HT1080 (cell line): ENCODE measurements around the gene FADS1. TPM values are rescaled to one million over a fixed set of nuclear protein-coding genes. Genes with fewer than 3 reads are reported as not detected.

Experiments
- DNase-seq: peaks from one replicate; pipeline ENCODE4 v3.0.0-alpha.2; 2015; ENCODE audit warnings: low read depth
- polyA plus RNA-seq, 2 experiments: library from polyadenylated mRNA; depleted of rRNA; stranded (reverse); fragments of >200 nt; gene quantifications; 2 replicates each; pipeline ENCODE4 v1.2.3, GENCODE V29; 2015
- total RNA-seq: library from RNA; depleted of rRNA; stranded (reverse); fragments of >200 nt; shearing (Covaris generic); gene quantifications from 2 replicates; pipeline ENCODE4 v1.2.3, GENCODE V29; 2014; rRNA removed

The FADS1 gene
- total RNA-seq: 103 and 108 TPM in 2 replicates
- polyA plus RNA-seq (2015; cell fraction: cytosol; rRNA removed): 56.1 and 63.9 TPM in 2 replicates
- polyA plus RNA-seq (2015; cell fraction: nucleus; rRNA removed): 66.5 and 71.3 TPM in 2 replicates

- DNase-seq: peak; percentile 98
Observed at GRCh38 chr11:61816736-61817455, at the start of gene FADS1. TSS of gene FADS1 (minus strand) at chr11:61817003. CDS start at chr11:61816929, 74 bp downstream.

DNA sequence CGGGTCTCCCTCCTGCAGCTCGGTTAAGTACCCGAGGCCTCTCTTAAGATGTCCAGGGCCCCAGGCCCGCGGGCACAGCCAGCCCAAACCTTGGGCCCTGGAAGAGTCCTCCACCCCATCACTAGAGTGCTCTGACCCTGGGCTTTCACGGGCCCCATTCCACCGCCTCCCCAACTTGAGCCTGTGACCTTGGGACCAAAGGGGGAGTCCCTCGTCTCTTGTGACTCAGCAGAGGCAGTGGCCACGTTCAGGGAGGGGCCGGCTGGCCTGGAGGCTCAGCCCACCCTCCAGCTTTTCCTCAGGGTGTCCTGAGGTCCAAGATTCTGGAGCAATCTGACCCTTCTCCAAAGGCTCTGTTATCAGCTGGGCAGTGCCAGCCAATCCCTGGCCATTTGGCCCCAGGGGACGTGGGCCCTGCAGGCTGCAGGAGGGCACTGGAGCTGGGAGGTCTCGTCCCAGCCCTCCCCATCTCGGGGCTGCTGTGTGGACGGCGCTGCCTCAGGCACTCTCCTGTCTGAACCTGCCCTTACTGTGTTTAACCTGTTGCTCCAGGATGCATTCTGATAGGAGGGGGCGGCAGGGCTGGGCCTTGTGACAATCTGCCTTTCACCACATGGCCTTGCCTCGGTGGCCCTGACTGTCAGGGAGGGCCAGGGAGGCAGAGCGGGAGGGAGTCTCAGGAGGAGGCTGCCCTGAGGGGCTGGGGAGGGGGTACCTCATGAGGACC, 49.6 kb upstream of the FADS1 start:
- no peak for DNase-seq

GRCh38 chr11:61864814-61865775, 48.3 kb upstream of the FADS1 start:
- DNase-seq: no peak

DNA sequence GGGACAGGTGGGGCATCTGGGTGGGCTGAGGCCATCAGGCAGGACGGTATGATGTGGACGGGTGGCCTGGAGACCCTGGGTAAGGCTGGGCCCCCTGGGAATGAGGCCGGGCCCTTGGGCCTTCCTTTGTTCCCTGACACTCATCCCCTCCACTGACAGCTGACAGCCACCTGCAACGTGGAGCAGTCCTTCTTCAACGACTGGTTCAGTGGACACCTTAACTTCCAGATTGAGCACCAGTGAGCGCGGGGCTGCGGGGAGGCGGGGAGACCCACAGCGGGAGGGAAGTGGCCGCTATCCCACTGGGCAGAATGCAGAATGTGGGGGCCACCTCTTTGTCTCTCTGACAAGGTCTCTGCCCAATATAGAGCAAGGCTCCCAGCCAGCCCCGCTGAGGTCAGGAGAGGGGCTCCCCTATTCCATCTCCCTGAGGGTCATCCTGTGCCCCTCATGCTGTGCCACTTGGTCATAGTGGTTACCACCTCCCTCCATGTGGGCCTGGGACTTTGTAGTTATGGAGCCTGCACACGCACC, 46.8 kb upstream of the FADS1 start:
- DNase-seq: no peak

GRCh38 chr11:61862714-61863547, 46.1 kb upstream of the FADS1 start:
- DNase-seq: no peak

DNA sequence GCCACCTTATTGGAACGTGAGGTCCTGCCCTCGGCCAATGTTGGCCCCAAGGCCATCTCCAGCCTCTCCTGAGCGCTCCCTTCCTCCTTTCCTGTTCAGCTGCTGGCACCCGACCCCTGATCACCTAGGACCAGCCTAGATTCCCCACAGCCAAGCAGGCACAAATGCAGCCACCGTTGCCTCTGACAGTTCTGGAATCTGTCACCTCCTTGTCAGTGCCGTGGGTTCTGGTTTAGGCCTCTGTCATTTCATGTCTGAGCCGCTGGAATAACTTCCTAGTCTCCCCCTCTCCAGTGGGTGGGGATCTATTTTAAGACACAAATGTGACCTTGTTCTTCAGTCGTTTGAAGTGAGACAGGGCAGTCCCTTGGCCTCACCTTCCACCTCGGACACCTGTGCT, 44.8 kb upstream of the FADS1 start:
- no peak for DNase-seq

GRCh38 chr11:61860054-61860903, 43.5 kb upstream of the FADS1 start:
- peak; percentile 20 for DNase-seq

- DNase-seq: no peak
Observed at GRCh38 chr11:61855939-61856680, 39.3 kb upstream of the FADS1 start.

DNA sequence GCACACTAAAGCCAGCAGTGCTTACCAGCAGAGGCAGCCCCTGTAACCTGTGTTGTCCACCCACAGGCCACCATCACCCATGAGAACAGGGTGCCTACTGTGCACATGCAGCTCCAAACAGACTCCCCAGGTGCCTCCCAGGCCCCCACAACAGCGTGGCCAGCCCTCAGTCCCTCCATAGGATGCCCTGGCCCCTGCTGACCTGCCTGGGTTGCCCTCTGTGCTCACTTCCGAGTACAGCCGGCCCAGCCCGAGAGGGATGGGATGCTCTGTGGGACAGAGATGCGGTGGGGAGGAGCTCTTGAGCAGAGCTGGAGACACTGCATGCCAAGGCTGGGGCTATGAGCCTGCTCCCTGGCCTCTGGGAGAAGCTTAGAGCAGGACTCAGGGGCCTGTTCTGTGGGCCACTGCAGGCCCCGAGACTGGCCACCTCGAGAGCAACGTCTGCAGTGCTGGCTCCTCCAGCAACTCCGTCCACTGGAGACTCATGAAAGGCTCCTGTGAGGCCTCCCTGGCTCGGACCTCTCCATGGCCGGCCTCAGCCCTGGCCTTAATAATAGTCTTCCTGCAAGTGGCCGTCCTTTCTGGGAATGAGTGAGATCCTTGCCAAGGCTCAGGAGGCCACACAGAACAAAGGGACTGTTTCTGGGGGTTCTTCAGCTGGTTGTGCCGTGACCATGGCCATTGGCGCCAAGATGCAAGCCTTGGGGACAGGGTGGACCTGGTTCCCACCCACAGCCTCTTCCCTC, 38.3 kb upstream of the FADS1 start:
- no peak for DNase-seq

- DNase-seq: no peak
Observed at GRCh38 chr11:61854206-61854895, 37.5 kb upstream of the FADS1 start.

GRCh38 chr11:61853698-61854169, 36.9 kb upstream of the FADS1 start:
- no peak for DNase-seq

GRCh38 chr11:61851900-61852295, 35.1 kb upstream of the FADS1 start:
- DNase-seq: no peak

DNA sequence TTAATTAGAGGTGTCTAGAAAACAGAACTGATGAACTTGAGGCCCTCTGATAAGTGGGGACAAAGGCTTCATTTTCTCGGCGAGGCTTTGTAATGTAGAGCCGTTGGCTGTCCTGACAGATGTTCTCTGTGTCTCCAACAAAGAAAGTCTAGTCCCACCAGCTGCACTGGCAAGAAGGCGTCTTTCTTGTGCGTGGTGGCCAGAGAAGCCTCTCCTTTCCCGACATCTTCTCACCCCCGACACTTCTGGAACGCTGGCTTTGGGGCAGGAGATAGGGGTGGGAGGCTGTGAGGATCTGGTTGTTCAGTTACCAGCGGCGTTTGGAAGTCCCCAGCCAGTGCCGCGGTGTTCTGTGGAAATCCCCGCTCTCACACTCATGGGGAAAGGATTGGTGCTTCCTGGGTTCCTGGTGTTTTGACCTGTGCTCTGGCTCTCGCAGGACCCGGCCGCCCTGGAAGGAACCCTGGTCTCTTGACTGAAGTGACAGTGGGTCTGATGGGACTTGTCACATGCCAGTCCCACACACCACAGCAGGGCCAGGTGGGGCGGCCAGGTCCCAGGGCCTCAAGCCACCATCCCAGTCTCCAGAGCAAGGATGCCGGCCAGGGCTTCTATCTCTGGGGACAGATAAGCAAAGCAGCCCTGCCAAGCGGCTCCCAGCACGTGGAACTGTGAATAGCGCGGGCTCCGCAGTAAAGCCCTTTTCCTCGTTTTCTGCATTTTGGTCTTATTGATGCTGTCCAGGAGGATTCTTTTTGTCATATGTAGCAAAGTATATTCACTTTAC, 34.5 kb upstream of the FADS1 start:
- DNase-seq: no peak

GRCh38 chr11:61850687-61851086, 33.9 kb upstream of the FADS1 start:
- no peak for DNase-seq

DNA sequence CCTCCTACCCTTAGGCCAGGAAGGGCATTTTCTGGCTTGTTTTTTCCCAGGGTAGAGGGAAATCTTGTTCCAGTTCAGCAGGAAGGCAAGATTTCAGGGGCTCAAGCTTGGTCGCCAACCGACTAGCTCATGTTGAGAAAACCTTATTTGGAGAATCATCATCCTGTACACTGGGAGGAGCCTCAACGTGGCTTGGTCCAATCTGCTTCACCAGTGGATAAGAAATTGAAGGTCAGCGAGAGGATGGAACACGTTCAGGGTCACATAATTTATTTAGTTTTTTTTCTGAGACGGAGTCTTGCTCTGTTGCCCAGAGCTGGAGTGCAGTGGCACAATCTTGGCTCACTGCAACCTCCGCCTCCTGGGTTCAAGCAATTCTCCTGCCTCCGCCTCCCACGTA, 31.8 kb upstream of the FADS1 start:
- DNase-seq: no peak

- DNase-seq: no peak
Observed at GRCh38 chr11:61847914-61848581, 31.2 kb upstream of the FADS1 start.
